ENCODE results near the gene TRMT61B.

The TRMT61B gene

GRCh38 chr2:28901202-28901601 lies 31.1 kb upstream of the TRMT61B start:
- no peaks in the 10 kb centered on the region for H3K9me3 ChIP-seq (ENCODE audit: control insufficient read depth in 1 of 2, low read length in 2 of 2)
- no peaks in the 10 kb centered on the region for H3K27me3 ChIP-seq (ENCODE audit: low read depth, low read length)
- H3K27ac ChIP-seq (ENCODE audit: low read length): no peak overlapping the region
- peaks cover 7 to 23% of the 10 kb centered on the region in 2 donors for H3K4me1 ChIP-seq (ENCODE audit: control insufficient read depth in 1 of 2, insufficient read depth in 2 of 2, low read length in 2 of 2)
- H3K4me3 ChIP-seq (ENCODE audit: low read depth in 1 of 2, low read length in 2 of 2): no peak overlapping the region
- peaks cover 9 to 14% of the 10 kb centered on the region in 2 donors for H3K36me3 ChIP-seq (ENCODE audit: control insufficient read depth in 1 of 2, insufficient read depth in 2 of 2, low read length in 2 of 2)

GRCh38 chr2:28898048-28898447 lies 27.9 kb upstream of the TRMT61B start:
- H3K36me3 ChIP-seq (ENCODE audit: control insufficient read depth in 1 of 2, insufficient read depth in 2 of 2, low read length in 2 of 2): peaks cover 8 to 12% of the 10 kb centered on the region in 2 donors
- no peaks in the 10 kb centered on the region for H3K9me3 ChIP-seq (ENCODE audit: control insufficient read depth in 1 of 2, low read length in 2 of 2)
- peaks cover 7 to 33% of the 10 kb centered on the region in 2 donors for H3K4me1 ChIP-seq (ENCODE audit: control insufficient read depth in 1 of 2, insufficient read depth in 2 of 2, low read length in 2 of 2)
- no peak overlapping the region for H3K27ac ChIP-seq (ENCODE audit: low read length)
- no peaks in the 10 kb centered on the region for H3K27me3 ChIP-seq (ENCODE audit: low read depth, low read length)
- no peak overlapping the region for H3K4me3 ChIP-seq (ENCODE audit: low read depth in 1 of 2, low read length in 2 of 2)

- Histone ChIP-seq H3K9me3 (ENCODE audit: control insufficient read depth in 1 of 2, low read length in 2 of 2) (no peaks in the 10 kb centered on the region), H3K4me3 (ENCODE audit: low read depth in 1 of 2, low read length in 2 of 2) (no peak overlapping the region), H3K36me3 (ENCODE audit: control insufficient read depth in 1 of 2, insufficient read depth in 2 of 2, low read length in 2 of 2) (peaks cover 0 to under 1% of the 10 kb centered on the region in 2 donors), H3K4me1 (ENCODE audit: control insufficient read depth in 1 of 2, insufficient read depth in 2 of 2, low read length in 2 of 2) (peaks cover 7 to 33% of the 10 kb centered on the region in 2 donors), H3K27ac (ENCODE audit: low read length) (no peak overlapping the region), H3K27me3 (ENCODE audit: low read depth, low read length) (no peaks in the 10 kb centered on the region)
These were observed 26.8 kb upstream of the TRMT61B start for GRCh38 chr2:28896906-28897305.

- Histone ChIP-seq H3K27ac (ENCODE audit: low read length) (peak overlapping the region; percentile 67), H3K4me1 (ENCODE audit: control insufficient read depth in 1 of 2, insufficient read depth in 2 of 2, low read length in 2 of 2) (peaks cover 7 to 29% of the 10 kb centered on the region in 2 donors), H3K36me3 (ENCODE audit: control insufficient read depth in 1 of 2, insufficient read depth in 2 of 2, low read length in 2 of 2) (no peaks in the 10 kb centered on the region), H3K4me3 (ENCODE audit: low read depth in 1 of 2, low read length in 2 of 2) (peak overlapping the region; percentile 93 to 97), H3K27me3 (ENCODE audit: low read depth, low read length) (no peaks in the 10 kb centered on the region), H3K9me3 (ENCODE audit: control insufficient read depth in 1 of 2, low read length in 2 of 2) (no peaks in the 10 kb centered on the region)
These were observed 25.2 kb upstream of the TRMT61B start for GRCh38 chr2:28895189-28895893.

- no peaks in the 10 kb centered on the region for H3K27me3 ChIP-seq (ENCODE audit: low read depth, low read length)
- peak within 1 kb of the TSS; percentile 93 to 97 for H3K4me3 ChIP-seq (ENCODE audit: low read depth in 1 of 2, low read length in 2 of 2)
- H3K4me1 ChIP-seq (ENCODE audit: control insufficient read depth in 1 of 2, insufficient read depth in 2 of 2, low read length in 2 of 2): peaks cover 7 to 29% of the 10 kb centered on the region in 2 donors
- H3K9me3 ChIP-seq (ENCODE audit: control insufficient read depth in 1 of 2, low read length in 2 of 2): no peaks in the 10 kb centered on the region
- peak within 1 kb of the TSS; percentile 67 for H3K27ac ChIP-seq (ENCODE audit: low read length)
- H3K36me3 ChIP-seq (ENCODE audit: control insufficient read depth in 1 of 2, insufficient read depth in 2 of 2, low read length in 2 of 2): no peaks in the 10 kb centered on the region
These were observed 24.5 kb upstream of the TRMT61B start, which contains the start of gene WDR43 for GRCh38 chr2:28894470-28895188. TSS of gene WDR43 (plus strand) at chr2:28894667. CDS start at chr2:28894699, 32 bp downstream.

GRCh38 chr2:28893488-28893887 lies 23.4 kb upstream of the TRMT61B start:
- Histone ChIP-seq H3K36me3 (ENCODE audit: control insufficient read depth in 1 of 2, insufficient read depth in 2 of 2, low read length in 2 of 2) (no peaks in the 10 kb centered on the region), H3K27ac (ENCODE audit: low read length) (no peak overlapping the region)

GRCh38 chr2:28880193-28880592 lies 10.1 kb upstream of the TRMT61B start:
- H3K27ac ChIP-seq (ENCODE audit: low read length): no peak overlapping the region
- no peaks in the 10 kb centered on the region for H3K4me1 ChIP-seq (ENCODE audit: control insufficient read depth in 1 of 2, insufficient read depth in 2 of 2, low read length in 2 of 2)
- H3K9me3 ChIP-seq (ENCODE audit: control insufficient read depth in 1 of 2, low read length in 2 of 2): no peaks in the 10 kb centered on the region
- H3K36me3 ChIP-seq (ENCODE audit: control insufficient read depth in 1 of 2, insufficient read depth in 2 of 2, low read length in 2 of 2): no peaks in the 10 kb centered on the region
- no peaks in the 10 kb centered on the region for H3K27me3 ChIP-seq (ENCODE audit: low read depth, low read length)
- no peak overlapping the region for H3K4me3 ChIP-seq (ENCODE audit: low read depth in 1 of 2, low read length in 2 of 2)

More at GRCh38 chr2:28893488-28893887, 23.4 kb upstream of the TRMT61B start:
- no peak overlapping the region for H3K4me3 ChIP-seq (ENCODE audit: low read depth in 1 of 2, low read length in 2 of 2)
- no peaks in the 10 kb centered on the region for H3K27me3 ChIP-seq (ENCODE audit: low read depth, low read length)
- no peaks in the 10 kb centered on the region for H3K9me3 ChIP-seq (ENCODE audit: control insufficient read depth in 1 of 2, low read length in 2 of 2)
- H3K4me1 ChIP-seq (ENCODE audit: control insufficient read depth in 1 of 2, insufficient read depth in 2 of 2, low read length in 2 of 2): peaks cover 7 to 29% of the 10 kb centered on the region in 2 donors

- H3K4me1 ChIP-seq (ENCODE audit: control insufficient read depth in 1 of 2, insufficient read depth in 2 of 2, low read length in 2 of 2): peaks cover 10 to 28% of the 10 kb centered on the region in 2 donors
- H3K36me3 ChIP-seq (ENCODE audit: control insufficient read depth in 1 of 2, insufficient read depth in 2 of 2, low read length in 2 of 2): no peaks in the 10 kb centered on the region
These were observed 1.5 kb upstream of the TRMT61B start for GRCh38 chr2:28871620-28872019.

GRCh38 chr2:28869494-28870145 lies 489 bp downstream of the TRMT61B start:
- peak overlapping the region; percentile 99 for H3K4me3 ChIP-seq (ENCODE audit: low read depth in 1 of 2, low read length in 2 of 2)
- H3K4me1 ChIP-seq (ENCODE audit: control insufficient read depth in 1 of 2, insufficient read depth in 2 of 2, low read length in 2 of 2): peaks cover 10 to 29% of the 10 kb centered on the region in 2 donors
- no peaks in the 10 kb centered on the region for H3K9me3 ChIP-seq (ENCODE audit: control insufficient read depth in 1 of 2, low read length in 2 of 2)
- H3K36me3 ChIP-seq (ENCODE audit: control insufficient read depth in 1 of 2, insufficient read depth in 2 of 2, low read length in 2 of 2): peaks cover 0 to 5% of the 10 kb centered on the region in 2 donors
- peak overlapping the region; percentile 87 for H3K27ac ChIP-seq (ENCODE audit: low read length)
- H3K27me3 ChIP-seq (ENCODE audit: low read depth, low read length): no peaks in the 10 kb centered on the region

More at GRCh38 chr2:28871620-28872019, 1.5 kb upstream of the TRMT61B start:
- Histone ChIP-seq H3K4me3 (ENCODE audit: low read depth in 1 of 2, low read length in 2 of 2) (no peak overlapping the region), H3K27me3 (ENCODE audit: low read depth, low read length) (no peaks in the 10 kb centered on the region), H3K27ac (ENCODE audit: low read length) (no peak overlapping the region), H3K9me3 (ENCODE audit: control insufficient read depth in 1 of 2, low read length in 2 of 2) (no peaks in the 10 kb centered on the region)

GRCh38 chr2:28868611-28869010 lies 1.5 kb downstream of the TRMT61B start:
- H3K27ac ChIP-seq (ENCODE audit: low read length): no peak overlapping the region
- H3K4me3 ChIP-seq (ENCODE audit: low read depth in 1 of 2, low read length in 2 of 2): peak overlapping the region; percentile 99
- H3K4me1 ChIP-seq (ENCODE audit: control insufficient read depth in 1 of 2, insufficient read depth in 2 of 2, low read length in 2 of 2): peaks cover 15 to 29% of the 10 kb centered on the region in 2 donors
- H3K9me3 ChIP-seq (ENCODE audit: control insufficient read depth in 1 of 2, low read length in 2 of 2): no peaks in the 10 kb centered on the region
- H3K27me3 ChIP-seq (ENCODE audit: low read depth, low read length): no peaks in the 10 kb centered on the region
- H3K36me3 ChIP-seq (ENCODE audit: control insufficient read depth in 1 of 2, insufficient read depth in 2 of 2, low read length in 2 of 2): peaks cover 4 to 11% of the 10 kb centered on the region in 2 donors

GRCh38 chr2:28855977-28856376 lies 14.1 kb downstream of the TRMT61B start:
- Histone ChIP-seq H3K27me3 (ENCODE audit: low read depth, low read length) (no peaks in the 10 kb centered on the region), H3K36me3 (ENCODE audit: control insufficient read depth in 1 of 2, insufficient read depth in 2 of 2, low read length in 2 of 2) (peaks cover 6 to 13% of the 10 kb centered on the region in 2 donors)

More at GRCh38 chr2:28855977-28856376, 14.1 kb downstream of the TRMT61B start:
- no peaks in the 10 kb centered on the region for H3K9me3 ChIP-seq (ENCODE audit: control insufficient read depth in 1 of 2, low read length in 2 of 2)
- H3K4me3 ChIP-seq (ENCODE audit: low read depth in 1 of 2, low read length in 2 of 2): no peak overlapping the region
- H3K27ac ChIP-seq (ENCODE audit: low read length): no peak overlapping the region
- no peaks in the 10 kb centered on the region for H3K4me1 ChIP-seq (ENCODE audit: control insufficient read depth in 1 of 2, insufficient read depth in 2 of 2, low read length in 2 of 2)
